HG03460 (cell line): Measurements from ENCODE around the gene RHOD.

Experiments
- ATAC-seq: cut with Tn5 transposase; IDR thresholded peaks from one replicate; pipeline ENCODE4 v1.9.1; 2021; ENCODE audit not compliant: unreplicated experiment

The RHOD gene

DNA sequence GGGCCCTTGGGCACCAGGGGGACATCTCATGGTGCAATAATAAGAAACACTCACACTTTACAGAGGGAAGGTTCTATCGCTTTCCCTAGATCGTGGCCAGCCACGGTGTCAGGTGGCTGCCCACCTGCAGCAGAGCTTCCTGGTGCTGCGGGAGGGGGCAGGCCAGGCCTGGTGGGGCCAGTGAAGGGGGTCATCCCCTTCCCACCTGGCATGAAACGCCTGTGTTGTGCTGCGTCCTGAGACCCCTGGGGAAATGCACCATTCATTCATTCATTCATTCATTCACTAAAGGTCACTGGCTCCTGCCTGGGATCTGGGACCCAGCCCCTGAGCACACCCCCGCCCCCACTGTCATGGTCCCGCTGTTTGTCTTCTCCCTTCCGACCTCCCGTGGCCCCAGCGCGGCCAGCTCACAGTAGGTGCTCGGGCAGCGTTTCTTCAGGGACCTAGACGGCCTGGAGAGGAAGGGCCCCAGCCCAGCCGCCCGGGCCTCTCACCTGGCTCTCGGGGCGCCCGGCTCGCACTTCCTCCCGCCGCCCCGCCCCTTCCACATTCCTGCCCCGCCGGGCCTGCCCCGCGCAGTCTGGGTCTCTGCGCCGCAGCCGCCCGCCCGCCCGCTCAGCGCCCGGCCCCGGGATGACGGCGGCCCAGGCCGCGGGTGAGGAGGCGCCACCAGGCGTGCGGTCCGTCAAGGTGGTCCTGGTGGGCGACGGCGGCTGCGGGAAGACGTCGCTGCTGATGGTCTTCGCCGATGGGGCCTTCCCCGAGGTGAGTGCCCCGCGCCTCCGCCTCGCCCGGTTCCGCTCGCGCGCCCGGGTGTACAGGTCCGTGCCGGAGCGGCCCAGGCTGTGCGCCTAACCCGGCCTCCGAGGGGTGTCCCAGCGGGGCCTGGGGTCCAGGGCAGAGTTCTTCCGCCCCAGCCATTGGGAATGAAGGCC lies at the start of gene RHOD:
RHOD (plus strand) TSS at position 581 of the 938 bp plus-strand sequence; CDS start at position 637, 56 bp downstream.
- no peak for ATAC-seq

- no peak for ATAC-seq
Observed at GRCh38 chr11:67007126-67007525, 49.5 kb upstream of the RHOD start.

DNA sequence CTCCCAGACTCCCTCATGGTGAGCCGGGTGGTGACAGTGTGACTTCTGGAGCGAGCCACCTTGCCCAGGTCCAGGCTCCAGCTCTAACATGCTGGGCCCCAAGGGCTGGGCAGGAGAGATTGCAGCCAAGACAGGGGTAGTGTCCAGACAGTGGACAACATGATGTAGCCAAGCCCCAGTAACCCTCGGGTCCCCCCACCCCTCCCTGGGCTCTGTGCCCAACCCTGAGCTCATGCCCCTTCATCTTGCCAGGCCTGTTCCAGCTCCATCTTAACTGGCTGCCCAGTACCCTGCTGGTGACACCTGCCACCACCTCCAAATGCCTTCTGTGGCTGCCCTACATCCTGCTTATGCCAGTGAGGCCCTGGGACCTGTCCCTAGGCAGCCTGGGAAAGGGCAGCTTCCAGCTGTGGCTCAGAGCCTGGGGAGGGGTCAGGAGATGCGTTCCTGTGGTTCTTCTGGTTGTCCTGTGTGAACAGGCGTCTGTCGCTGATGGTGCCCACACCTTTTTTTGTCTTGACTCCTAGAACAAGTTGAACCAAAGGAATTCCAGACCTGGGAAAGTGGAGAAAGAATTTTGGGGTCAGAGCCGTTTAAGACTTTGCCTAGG lies 46.2 kb upstream of the RHOD start:
- ATAC-seq = no peak

- no peak for ATAC-seq
Observed at GRCh38 chr11:67013511-67014045, 43.1 kb upstream of the RHOD start.

GRCh38 chr11:67014343-67014742 lies 42.3 kb upstream of the RHOD start:
- no peak for ATAC-seq

GRCh38 chr11:67015048-67015447 lies 41.6 kb upstream of the RHOD start:
- no peak for ATAC-seq

DNA sequence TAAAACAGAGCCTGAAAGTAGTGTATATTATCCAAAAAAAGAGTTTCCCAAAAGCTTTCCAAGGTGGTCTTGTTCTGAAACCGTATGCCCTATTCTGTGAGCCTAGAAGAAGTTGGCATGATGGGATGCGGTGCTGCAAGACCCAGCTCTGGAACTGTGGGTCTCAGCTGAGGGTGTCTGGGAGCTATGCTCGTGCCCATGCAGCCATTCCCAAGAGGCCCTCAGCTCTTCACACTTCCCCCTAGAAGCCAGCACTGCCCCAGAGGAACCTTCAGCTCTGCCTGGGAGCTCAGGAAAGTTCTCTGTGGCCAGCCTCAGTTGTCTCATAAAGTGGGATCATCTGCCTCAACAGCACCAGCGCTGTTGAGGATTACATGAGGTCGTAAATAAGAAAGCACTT lies 40.1 kb upstream of the RHOD start:
- no peak for ATAC-seq

GRCh38 chr11:67020949-67021348 lies 35.7 kb upstream of the RHOD start:
- ATAC-seq = no peak

- ATAC-seq = no peak
Observed at GRCh38 chr11:67022341-67022933, 34.2 kb upstream of the RHOD start.

- ATAC-seq = no peak
Observed at GRCh38 chr11:67022961-67023956, 33.4 kb upstream of the RHOD start, which contains the start of gene SYT12. TSS of gene SYT12 (plus strand) at chr11:67023134. CDS start at chr11:67030145, 7,011 bp downstream.

GRCh38 chr11:67023957-67024353 lies 32.7 kb upstream of the RHOD start:
- no peak for ATAC-seq

GRCh38 chr11:67024410-67024809 lies 32.2 kb upstream of the RHOD start:
- no peak for ATAC-seq

GRCh38 chr11:67024966-67025365 lies 31.7 kb upstream of the RHOD start:
- ATAC-seq = no peak

- no peak for ATAC-seq
Observed at GRCh38 chr11:67025750-67026149, 30.9 kb upstream of the RHOD start.

DNA sequence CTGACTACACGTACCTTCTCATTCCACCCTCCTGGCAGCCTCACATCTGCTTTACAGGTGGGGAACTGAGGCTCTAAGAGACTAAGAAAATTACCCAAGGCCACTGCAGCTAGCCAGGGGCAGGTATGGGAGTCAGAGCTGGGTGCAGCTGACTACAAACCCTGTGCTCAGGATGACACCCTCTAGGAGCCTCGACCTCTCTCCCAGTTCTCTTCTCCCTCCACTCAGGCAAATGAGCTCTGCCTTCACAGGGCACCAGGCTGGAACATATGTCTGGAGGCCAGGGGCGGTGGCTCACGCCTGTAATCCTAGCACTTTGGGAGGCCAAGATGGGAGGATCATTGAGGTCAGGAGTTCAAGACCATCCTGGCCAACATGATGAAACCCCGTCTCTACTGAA lies 29.7 kb upstream of the RHOD start:
- ATAC-seq = no peak

- no peak for ATAC-seq
Observed at GRCh38 chr11:67027483-67027930, 29.1 kb upstream of the RHOD start.

DNA sequence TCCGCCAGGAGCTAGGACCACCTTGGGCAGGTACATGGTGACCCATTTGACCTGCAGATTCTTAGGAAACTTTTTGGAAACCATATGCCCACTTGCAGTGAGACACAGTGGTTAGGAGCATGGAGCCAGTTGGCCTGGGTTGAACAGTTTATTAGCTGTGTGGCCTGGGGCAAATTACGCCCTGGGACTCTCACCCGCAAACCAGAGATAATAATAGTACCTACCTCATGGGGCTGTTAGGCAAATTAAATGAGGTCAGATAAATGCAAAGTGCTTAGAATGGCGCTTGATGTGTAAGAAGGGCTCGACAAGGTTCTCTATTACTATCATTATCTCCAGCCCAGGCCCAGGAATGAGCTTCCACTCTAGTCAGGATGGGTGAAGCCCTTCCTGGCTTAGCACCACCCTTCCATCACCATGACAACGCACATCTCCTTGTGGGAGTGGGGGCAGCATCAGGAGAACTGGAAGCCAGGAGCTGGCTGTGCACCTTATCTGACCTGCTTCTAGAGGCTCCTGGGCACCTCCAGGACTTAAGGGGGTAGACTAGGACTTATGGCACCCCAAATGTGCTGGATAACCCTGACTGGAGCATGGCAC lies 28.6 kb upstream of the RHOD start:
- ATAC-seq = peak; percentile 71

- no peak for ATAC-seq
Observed at GRCh38 chr11:67029146-67029545, 27.5 kb upstream of the RHOD start.

GRCh38 chr11:67030976-67031375 lies 25.7 kb upstream of the RHOD start:
- no peak for ATAC-seq
